GM15510 (cell line): ENCODE data around the gene ABI2.

Source experiments
- POLR2A ChIP-seq: IDR thresholded peaks from 3 replicates; pipeline ENCODE4 v1.6.1; 2011; ENCODE audit warnings: borderline replicate concordance; ENCODE audit not compliant: insufficient read length; ENCODE audit errors: extremely low read depth

Gene ABI2

DNA sequence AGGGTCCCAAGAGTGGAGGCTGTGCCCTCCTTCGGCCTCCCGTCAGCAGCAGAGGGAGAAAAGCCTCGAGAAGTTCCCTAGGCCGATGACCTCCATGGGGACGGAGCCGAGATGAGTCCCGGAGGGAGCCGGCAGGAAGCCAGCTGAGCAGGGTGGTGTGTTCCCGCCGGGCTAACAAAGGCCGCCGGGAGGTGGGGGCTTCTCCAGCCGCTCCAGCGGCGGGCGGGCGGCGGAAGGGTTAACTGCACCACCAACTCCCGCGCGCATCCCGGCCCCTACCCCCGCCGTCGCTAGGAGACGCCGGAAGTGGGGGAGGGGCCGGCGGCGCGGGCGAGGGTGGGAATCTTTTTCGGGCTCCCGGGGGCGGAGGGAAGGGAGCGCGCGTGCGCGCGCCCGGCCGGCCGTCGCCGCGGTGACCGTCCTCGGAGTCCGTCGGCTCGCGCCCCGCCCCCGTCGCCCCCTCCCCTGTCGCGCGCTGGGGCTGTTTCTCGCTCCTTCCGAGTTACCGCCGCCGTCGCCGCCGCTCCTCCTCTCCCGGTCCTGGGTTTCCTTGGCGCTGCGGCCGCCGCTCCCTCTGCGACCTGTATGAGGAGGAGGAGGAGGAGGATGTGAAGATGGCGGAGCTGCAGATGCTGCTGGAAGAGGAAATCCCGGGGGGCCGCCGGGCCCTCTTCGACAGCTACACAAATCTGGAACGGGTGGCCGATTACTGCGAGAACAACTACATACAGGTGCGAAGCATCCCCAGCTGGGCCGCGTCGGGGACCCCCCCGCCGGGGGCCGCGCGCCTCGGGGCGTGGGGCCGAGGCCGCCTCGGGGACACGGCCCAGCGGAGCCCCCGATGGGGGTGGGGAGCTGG lies at the start of gene ABI2:
ABI2 (plus strand) TSS at position 494 of the 859 bp plus-strand sequence; CDS start at position 615, 121 bp downstream.
- TF ChIP-seq POLR2A = peak; percentile 42

GRCh38 chr2:203279288-203279687 lies 48.9 kb upstream of the ABI2 start:
- no peak for TF ChIP-seq POLR2A

GRCh38 chr2:203280428-203281064 lies 47.6 kb upstream of the ABI2 start:
- no peak for TF ChIP-seq POLR2A

DNA sequence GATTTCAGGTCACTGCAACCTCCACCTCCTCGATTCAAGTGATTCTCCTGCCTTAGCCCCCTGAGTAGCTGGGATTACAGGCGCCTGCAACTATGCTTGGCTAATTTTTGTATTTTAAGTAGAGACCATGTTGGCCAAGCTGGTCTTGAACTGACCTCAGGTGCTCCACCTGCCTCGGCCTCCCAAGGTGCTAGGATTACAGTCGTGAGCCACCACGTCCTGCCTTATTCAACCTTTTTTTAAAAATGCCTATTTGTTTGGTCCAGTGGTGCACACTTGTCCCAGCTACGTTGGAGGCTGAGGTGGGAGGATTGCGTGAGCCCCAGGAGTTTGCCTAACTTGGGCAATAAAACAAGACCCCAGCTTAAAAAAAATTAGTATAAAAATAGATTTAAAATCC lies 46.1 kb upstream of the ABI2 start:
- TF ChIP-seq POLR2A = no peak

- no peak for TF ChIP-seq POLR2A
These were observed 41.7 kb upstream of the ABI2 start for GRCh38 chr2:203286532-203286931.

GRCh38 chr2:203301667-203302066 lies 26.5 kb upstream of the ABI2 start:
- no peak for TF ChIP-seq POLR2A

GRCh38 chr2:203310688-203311436 lies 17.3 kb upstream of the ABI2 start:
- TF ChIP-seq POLR2A = no peak

DNA sequence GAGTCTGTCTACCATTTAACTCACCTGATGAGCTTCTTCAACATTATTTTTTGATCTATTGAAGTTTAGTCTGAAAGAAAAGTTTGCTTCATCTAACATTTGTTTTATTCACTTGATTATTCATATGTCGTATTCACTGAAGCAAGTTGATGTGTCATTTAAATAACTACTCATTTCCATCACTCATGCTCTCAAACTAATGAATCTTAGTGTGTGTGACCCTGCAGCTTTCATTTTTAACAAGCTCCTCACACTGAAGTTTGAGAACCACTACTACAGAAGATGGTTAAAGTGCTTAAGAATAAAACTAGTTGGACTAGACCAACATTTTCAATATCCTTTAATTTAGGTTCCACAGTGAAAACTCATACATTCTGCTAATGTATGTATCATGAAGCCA lies 1.8 kb upstream of the ABI2 start:
- TF ChIP-seq POLR2A = no peak

DNA sequence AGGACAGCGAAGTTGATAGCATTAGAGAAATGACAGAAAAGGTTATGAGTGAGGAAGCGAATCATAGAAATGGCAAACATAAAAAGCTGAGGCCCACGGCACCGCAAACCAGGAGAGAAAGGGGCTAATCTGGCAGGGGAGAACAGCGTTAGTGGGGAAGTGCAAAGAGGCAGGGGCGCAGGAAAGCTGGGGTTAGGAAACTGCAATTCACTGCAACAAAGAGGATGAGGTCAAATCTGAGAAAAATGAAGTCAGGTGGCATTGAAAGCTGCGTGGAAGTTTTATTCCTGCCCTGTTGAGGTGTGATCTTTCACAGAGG lies 653 bp upstream of the ABI2 start:
- TF ChIP-seq POLR2A = no peak

GRCh38 chr2:203328760-203329540 lies 756 bp downstream of the ABI2 start:
- no peak for TF ChIP-seq POLR2A

GRCh38 chr2:203330434-203330833 lies 2.2 kb downstream of the ABI2 start:
- no peak for TF ChIP-seq POLR2A

DNA sequence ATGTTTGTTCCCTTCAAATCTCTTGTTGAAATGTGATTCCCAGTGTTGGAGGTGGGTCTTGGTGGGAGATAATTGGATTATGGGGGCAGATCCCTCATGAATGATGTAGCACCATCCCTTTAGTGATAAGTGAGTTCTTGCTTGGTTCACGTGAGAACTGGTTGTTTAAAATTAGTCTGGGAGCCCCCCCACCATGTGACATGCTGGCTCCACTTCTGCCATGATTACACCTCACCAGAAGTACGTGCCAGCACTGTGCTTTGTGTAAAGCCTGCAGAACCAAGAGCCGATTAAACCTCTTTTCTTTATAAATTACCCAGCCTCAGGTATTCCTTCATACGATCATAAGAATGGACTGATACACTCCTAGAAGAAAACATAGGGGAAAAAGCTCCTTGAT lies 10.1 kb downstream of the ABI2 start:
- TF ChIP-seq POLR2A = no peak

- TF ChIP-seq POLR2A = no peak
These were observed 12.7 kb downstream of the ABI2 start for GRCh38 chr2:203340791-203341487.

DNA sequence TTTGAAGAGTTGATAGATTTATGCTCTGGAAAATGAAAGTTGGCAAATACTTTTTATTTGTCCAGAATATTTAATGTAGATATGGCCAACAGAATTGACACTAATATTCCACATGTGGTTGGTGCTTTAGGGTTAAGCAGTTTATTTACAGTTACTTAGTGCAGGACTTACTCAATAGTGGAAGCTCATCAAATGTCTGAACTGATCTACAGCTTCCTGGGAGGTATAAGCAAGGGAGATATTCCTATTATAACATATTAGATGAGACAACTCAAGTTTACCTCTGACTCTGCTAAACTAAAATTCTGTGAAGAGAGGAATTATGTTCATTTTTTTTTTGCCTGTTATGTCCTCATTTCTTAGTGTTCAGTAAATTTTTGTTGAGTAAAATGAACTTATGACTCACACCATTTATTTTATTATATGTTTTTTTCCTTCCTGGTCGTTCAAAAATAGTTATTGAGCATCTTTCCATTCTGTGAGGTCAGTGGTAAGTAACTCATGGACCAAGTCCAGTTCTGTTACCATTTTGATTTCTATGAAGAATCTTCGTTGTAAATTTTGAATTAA lies 13.6 kb downstream of the ABI2 start:
- no peak for TF ChIP-seq POLR2A
